ENCODE data around the gene LBX1.

Gene LBX1, protein sequence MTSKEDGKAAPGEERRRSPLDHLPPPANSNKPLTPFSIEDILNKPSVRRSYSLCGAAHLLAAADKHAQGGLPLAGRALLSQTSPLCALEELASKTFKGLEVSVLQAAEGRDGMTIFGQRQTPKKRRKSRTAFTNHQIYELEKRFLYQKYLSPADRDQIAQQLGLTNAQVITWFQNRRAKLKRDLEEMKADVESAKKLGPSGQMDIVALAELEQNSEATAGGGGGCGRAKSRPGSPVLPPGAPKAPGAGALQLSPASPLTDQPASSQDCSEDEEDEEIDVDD

DNA sequence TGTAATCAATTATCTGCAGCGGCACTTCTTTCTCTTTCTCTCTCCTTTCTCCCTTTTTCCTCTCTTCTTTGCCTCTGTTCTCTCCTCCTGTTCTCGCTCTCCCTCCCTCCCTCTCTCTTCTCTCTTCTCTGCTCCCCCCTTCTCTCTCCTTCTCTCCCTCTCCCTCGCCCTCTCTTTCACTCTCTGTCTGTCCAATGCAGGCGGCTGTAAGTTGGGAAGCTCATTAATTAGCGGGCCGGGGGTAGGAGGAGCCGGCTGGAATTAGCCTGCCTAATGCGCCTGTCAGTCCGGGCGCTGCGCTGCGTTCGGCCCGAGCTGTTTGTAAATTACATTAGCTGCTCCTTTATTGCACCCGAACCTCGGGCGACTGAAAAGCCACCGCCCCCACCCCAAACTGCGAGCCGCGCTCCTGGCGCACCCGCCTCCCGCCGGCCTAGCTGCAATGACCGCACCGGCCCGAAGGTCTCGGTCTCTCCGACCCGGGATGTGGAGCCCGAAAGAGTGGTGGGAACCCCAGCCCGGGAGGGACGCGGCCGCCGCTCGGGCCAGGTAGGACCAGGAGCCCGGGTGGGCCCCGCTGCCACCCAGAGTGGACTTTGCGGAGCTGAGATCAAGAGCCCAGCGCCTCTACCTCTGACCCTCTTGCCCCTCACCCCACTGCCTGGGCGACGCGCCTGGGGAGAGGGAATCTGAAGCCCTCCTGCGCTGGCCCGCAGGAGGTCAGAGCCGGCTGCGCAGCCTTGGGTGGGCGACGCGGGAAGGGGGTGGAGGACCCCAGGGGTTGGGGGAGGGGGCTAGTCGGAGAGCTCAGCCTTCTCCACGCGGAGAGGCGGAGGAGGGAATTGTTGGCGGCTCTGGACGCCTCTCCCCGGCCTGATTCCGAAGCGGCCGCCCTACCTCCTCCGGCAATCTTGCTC, at the start of gene LBX1:
Gene LBX1 (minus strand): TSS at position 198 of the 917 bp plus-strand sequence. CDS start 648 bp downstream, outside the sequence.
- H3K4me3 ChIP-seq (ENCODE audit: low read length) = no peak within 1 kb of the TSS
- TF ChIP-seq, protein P1, sequence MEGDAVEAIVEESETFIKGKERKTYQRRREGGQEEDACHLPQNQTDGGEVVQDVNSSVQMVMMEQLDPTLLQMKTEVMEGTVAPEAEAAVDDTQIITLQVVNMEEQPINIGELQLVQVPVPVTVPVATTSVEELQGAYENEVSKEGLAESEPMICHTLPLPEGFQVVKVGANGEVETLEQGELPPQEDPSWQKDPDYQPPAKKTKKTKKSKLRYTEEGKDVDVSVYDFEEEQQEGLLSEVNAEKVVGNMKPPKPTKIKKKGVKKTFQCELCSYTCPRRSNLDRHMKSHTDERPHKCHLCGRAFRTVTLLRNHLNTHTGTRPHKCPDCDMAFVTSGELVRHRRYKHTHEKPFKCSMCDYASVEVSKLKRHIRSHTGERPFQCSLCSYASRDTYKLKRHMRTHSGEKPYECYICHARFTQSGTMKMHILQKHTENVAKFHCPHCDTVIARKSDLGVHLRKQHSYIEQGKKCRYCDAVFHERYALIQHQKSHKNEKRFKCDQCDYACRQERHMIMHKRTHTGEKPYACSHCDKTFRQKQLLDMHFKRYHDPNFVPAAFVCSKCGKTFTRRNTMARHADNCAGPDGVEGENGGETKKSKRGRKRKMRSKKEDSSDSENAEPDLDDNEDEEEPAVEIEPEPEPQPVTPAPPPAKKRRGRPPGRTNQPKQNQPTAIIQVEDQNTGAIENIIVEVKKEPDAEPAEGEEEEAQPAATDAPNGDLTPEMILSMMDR (conservative IDR thresholded peaks at IDR 0.05; ENCODE audit: low read depth, low read length) = no peak
- no peak for DNase-seq (ENCODE audit: low read depth)

DNA sequence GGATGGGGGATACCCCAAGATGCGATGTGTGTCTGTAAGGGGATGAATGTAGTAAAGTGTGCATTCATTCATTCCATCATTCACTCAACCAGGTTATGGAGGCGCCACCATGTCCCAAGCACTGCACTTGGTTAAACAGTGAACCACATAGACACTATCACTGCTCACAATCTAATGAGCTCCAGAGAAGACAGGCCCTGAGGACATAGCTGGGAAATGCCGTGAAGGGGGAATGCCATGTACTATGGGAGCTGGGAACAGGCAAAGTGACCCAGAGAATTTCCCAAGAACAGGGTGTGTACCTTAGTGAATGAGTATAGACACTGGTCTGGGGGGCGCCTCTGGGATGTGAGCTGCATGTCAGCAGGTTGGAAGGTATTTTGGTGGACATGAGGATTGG, 44.5 kb upstream of the LBX1 start:
- no peak for DNase-seq (ENCODE audit: low read depth)
- TF ChIP-seq, protein P1 (conservative IDR thresholded peaks at IDR 0.05; ENCODE audit: low read depth, low read length) = no peak
- H3K4me3 ChIP-seq (ENCODE audit: low read length) = no peak overlapping the region

DNA sequence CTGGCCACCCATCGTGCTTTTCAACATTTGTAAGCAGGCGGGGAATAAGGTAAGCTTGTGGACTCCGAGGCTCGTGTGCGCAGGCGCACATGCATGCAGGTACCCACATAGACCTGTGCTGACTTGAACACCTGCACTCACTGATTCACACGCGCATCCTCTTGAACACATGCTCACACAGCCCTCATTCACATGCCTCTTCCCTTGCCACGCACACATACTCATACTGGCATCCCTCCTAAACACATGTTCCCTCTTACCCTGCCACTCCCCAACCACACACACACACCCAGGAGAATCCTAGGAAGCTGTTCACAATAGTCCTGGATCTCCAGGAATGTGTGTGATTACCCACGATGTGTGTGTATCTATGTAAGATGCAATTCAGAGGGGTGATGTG, 44.1 kb upstream of the LBX1 start:
- H3K4me3 ChIP-seq (ENCODE audit: low read length) = no peak overlapping the region
- TF ChIP-seq, protein P1 (conservative IDR thresholded peaks at IDR 0.05; ENCODE audit: low read depth, low read length) = no peak
- no peak for DNase-seq (ENCODE audit: low read depth)

DNA sequence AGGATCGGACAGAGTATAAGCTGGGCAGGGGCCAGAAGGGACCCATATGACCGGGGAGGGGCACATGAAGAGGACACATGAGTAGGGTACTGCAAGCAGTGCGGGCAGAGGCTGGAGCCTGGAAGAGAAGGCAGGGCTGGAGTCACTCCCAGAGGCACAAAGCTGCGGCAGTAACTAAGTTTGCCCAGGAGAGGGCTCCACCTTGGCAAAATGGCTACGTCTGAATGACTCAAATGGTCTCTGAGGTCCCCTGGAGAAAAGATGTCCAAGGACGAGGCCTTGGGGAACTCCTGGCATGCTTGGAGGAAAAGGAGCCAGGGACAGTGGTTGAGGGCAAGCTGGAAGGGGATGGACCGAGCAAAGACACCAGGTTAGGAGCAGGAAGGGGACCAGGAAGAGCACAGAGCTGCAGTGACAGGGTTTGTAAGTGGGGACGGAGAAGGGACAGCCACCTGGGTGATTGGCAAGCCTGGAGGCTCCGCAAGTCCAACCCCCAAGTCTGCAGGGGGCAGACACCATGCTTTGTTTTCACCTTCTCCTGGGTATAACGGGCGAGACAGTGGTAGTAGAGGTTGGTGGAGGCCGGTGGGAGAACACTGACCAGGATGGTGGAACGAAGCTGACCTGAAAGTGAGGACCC, 43.1 kb upstream of the LBX1 start:
- DNase-seq (ENCODE audit: low read depth) = no peak
- H3K4me3 ChIP-seq (ENCODE audit: low read length) = no peak overlapping the region
- TF ChIP-seq, protein P1 (conservative IDR thresholded peaks at IDR 0.05; ENCODE audit: low read depth, low read length) = peak; percentile 92

DNA sequence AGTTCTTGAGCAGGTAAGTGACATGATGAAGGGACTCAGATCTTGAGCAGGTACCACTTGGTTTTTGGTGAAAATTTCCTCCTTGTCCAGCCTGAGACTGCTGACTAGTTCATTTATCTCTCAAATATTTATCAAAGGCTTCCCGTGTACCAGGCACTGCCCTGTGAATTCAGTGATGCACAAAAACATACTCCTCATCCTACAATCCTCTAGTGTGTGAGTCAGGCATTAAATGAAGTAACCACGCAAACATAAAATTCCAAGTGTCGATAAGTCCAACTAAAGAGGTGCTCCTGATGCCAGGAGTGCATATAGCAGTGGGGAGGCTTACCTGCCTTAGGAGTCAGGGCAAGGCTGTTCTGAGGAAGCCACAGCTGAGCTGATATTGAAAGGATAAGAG, 41.5 kb upstream of the LBX1 start:
- no peak overlapping the region for H3K4me3 ChIP-seq (ENCODE audit: low read length)
- TF ChIP-seq, protein P1 (conservative IDR thresholded peaks at IDR 0.05; ENCODE audit: low read depth, low read length) = no peak
- DNase-seq (ENCODE audit: low read depth) = no peak

DNA sequence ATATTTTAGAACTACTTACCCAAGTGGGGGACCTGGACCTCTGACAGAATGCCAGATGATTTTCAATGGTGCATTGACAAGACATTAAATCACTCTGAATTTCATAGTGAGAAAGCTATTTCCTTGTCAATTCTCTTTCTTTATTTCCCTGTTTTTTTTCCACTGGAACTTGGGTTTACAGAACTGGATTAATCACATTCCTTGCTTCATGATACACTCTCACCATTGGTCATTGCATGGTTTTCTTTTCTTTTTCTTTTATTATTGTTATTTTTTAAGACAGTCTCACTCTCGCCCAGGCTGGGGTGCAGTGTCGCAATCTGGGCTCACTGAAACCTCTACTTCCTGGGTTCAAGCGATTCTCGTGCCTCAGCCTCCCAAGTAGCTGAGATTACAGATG, 38.5 kb upstream of the LBX1 start:
- no peak overlapping the region for H3K4me3 ChIP-seq (ENCODE audit: low read length)
- no peak for DNase-seq (ENCODE audit: low read depth)
- TF ChIP-seq, protein P1 (conservative IDR thresholded peaks at IDR 0.05; ENCODE audit: low read depth, low read length) = no peak
